HG03521 (cell line): ENCODE data around the gene MYO18B.

Source experiments
- ATAC-seq: cut with Tn5 transposase; IDR thresholded peaks from one replicate; pipeline ENCODE4 v1.9.1; 2021; ENCODE audit warnings: mild to moderate bottlenecking, moderate library complexity; ENCODE audit not compliant: unreplicated experiment

The MYO18B gene

DNA sequence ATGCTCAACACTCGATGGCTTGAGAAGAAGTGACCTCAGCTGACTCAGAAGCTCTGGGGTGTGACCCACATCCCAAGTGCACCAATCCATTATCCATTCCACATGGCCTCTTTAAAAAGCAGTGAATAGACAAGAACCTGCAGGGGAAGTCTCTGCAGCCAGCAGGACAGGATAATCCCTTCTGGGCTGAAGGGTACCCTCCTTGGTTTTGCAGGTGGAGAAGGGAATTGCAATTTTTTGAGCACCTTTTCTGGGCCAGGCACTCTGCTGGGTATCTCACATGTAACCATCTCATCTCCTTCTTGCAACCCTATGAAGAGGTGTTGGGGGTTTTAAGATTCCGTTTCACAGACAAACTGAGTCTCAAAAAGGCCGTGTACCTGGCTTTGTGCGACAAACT, 76.6 kb downstream of the MYO18B start:
- ATAC-seq: no peak

DNA sequence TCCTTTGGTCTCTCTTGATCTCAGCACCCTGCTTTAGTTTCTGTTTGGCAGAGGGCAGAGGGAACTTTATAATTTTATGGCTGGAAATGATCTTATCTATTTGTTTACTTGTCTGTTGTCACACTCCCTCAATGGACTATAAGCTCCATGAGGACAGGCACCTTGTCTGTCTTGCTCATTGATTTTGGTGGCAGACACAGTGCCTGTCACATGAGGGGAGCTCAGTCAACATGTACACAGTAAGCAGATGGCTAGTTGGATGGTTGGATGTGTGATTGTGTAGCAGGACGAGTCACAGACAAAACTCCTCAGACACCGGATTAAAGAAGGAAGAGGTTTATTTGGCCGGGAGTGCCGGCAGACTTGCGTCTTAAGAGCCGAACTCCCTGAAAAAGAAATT, 80.4 kb downstream of the MYO18B start:
- ATAC-seq: no peak

DNA sequence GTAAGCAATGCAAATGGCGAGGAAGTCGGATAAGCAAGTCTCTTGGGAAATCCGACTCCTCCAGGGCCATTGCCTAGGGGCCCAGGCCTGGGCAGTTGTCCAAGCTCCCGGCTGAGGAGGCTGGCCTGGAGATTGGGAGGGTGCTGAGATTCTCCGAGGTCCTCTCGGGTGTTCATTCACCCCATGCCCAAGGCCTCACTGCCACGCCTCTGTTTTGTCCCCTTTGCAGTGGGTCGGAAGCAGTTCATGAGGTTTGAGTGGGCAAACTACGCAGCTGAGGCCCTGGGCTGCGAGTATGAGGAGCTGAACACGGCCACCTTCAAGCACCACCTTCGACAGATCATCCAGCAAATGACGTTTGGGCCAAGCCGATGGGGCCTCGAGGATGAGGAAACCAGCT, 81.3 kb downstream of the MYO18B start:
- no peak for ATAC-seq

GRCh38 chr22:25824828-25825423, 82.9 kb downstream of the MYO18B start:
- no peak for ATAC-seq

DNA sequence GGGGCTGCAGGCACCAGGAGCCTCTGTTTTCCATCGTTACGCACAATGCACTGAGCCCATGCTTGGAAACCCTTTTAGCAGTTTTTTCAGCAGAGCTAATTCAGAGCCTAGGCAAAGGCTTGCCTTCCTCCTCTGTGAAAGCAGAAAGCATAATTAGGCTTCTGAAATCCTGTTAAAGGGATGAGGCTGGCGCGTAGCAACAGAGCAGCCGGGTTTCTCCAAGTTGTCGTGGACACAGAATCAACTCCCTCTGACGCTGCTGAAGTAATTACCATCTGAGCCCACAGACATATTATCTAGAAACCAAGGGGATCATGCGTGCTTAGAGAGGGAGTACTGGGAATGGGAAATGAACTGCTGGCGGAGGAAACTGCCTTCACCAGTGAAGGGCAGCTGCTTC, 85.4 kb downstream of the MYO18B start:
- no peak for ATAC-seq

DNA sequence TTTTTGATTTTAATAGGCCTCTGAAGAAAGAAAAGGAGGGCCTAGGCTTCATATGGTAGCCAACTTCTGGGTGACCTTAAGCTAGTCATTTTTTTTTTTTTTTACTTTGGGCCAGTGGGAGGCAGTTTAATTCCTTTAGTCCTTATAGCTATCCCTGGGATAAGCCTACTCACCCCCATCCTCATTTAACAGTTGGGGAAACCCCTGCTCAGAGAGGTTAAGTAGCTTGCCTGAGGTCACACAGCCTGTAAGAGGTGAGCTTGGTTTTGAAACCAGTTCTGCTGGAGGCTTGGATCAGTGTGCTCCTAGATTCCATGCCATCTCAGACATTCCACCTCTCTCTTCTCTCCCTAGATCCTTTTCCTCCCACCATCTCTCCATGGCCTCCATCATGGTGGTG, 86.4 kb downstream of the MYO18B start:
- no peak for ATAC-seq

GRCh38 chr22:25829237-25829636, 87.2 kb downstream of the MYO18B start:
- ATAC-seq: no peak

DNA sequence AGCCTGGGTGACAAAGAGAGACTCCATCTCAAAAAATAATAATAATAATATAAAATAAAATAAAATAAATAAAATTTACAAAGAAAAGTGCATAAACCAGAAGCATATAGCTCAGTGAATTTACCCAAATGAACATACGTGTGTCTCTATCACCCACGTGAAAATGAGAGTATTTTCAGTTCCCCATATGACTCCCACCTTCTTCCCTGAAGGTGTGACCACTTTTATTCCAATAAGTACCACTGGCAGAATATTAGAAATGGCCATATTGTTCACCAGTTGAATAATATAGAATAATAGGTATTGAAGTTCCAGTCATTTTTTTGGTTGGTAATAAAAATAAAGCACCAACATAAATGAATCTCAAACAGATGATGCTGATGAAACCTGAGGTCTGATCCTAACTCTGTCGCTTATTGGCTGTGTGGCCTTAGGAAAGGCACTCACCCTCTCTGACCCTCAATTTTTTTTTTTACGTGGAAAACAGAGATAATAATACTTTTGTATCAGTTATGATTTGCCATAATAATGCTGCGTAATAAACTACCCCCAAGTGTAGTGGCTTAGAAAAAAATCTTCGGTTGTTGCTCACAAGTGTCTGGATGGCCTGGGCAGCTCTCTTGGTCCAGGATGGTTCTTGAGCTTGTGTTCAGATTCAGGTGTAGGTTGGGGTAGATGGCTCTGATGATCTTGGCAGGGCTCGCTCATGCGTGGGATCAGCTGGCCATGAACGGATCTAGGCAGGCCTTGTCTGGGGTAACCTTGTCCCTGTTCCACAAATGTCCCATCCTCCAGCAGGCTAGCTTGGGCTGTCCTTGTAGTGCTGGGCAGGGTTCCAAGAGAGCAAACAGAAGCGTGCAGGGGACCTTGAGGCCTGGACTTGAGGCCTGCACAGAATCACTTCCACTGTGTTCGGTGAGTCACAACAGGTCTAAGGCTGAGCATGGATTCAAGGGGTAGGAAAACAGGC, 88.1 kb downstream of the MYO18B start:
- ATAC-seq: no peak

- ATAC-seq: no peak
These were observed 91.1 kb downstream of the MYO18B start for GRCh38 chr22:25833091-25833490.

- ATAC-seq: no peak
These were observed 91.7 kb downstream of the MYO18B start for GRCh38 chr22:25833676-25834075.

DNA sequence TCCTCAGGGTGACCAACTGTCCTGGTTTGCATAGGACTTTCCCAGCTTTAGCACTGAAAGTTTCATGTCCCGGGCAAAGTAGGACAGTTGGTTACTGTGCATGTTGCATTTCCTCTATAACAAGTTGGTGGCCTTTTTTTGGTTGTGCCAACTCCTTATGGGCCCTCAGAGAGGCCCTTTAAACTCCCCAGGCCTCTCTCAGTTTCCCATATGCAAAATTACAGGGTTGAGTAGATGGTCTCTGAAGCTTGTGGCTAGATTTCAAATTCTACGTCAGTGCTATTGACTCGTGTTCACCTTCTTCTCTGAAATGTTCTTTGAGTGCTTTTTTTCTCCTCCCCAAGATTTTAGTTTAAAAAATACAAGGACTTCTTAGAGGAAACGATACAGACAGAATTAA, 92.5 kb downstream of the MYO18B start:
- no peak for ATAC-seq

DNA sequence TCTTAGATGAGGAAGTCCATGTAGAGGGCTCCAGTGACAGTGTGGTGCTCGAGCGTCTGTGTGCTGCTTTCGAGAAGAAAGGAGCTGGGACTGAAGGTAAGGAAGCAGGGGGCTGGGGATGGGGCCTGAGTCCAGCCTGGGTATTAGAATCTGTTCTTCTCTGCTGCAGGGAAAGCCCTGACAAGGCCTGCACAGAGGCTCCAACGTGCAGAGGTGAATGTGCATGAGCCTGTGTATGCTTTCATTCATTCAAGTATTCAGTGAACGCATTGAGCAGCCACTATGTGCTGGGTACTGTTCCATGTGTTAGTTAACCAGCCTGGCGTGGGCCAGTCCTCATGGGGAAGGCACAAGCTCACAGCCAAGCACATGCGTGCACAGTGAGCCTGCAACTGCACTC, 93.4 kb downstream of the MYO18B start:
- ATAC-seq: no peak

DNA sequence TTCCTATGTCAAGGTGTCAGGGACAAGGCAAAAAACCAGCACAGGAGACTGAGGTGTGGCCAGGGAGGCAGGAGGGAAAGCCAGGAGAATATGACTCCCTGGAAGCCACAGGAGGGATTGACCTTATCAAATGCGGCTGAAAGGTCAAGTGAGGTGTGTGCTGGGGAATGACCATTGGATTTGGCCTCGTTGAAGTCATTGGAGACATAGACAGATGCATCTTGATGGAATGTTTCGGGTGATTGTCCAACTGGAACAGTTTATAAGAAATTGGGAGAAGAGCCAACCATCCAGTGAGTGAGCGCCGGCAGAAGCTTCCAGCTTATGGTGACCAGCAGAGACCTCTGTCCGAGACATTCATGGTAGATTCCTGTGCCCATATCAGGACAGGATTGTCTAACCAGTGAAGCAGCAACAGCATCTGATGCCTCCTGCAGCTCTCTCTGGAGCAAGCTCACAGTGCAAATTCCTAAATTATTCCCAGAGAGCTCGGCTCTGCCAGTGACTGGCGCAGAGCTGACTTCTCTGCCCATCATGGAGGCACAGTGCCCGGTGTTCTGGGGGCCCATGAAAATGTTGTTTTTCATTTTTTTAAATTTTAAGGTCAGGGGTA, 95.4 kb downstream of the MYO18B start:
- ATAC-seq: no peak

GRCh38 chr22:25838960-25839741, 97.2 kb downstream of the MYO18B start:
- no peak for ATAC-seq

DNA sequence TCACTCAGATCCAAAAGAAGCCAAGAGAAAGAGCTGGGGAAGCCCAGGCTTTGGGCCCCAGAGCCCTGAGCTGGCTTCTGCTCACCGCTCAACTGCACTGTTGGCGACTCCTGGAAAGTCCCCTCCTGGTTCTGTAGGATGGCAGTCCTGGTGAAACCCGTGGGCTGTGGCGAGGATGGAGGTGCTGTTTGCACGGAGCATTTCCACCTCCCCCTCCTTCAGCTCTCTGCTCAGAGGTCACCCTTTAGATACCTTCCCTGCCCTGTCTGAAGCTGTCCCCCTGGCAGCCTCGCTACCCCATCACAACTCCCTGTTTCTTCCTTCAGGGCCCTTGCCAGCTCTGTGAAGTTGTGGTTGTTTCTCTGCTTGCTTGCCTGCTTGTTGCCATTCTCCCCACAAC, 97.8 kb downstream of the MYO18B start:
- ATAC-seq: no peak

DNA sequence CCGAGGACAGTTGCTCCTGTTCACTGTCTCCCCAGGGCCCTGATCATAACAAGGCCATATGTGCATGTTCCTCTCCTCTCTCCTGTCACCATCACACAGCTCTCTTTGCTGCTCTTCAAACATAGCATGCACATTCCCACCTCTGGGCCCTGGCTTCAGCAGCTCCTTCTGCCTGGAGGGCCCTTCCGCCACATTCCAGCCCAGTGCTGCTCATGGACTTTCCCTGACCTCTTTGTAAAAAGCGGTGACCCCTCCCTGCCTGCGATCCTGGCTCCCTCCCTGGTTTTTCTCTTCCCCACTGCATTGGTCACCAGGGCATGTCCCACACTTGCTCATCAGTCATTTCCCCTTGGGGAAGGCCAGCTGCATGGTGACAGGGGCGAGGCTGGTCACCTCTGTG, 98.2 kb downstream of the MYO18B start:
- ATAC-seq: no peak

- ATAC-seq: no peak
These were observed 98.9 kb downstream of the MYO18B start for GRCh38 chr22:25840891-25841290.

GRCh38 chr22:25841775-25842174, 99.8 kb downstream of the MYO18B start:
- no peak for ATAC-seq

DNA sequence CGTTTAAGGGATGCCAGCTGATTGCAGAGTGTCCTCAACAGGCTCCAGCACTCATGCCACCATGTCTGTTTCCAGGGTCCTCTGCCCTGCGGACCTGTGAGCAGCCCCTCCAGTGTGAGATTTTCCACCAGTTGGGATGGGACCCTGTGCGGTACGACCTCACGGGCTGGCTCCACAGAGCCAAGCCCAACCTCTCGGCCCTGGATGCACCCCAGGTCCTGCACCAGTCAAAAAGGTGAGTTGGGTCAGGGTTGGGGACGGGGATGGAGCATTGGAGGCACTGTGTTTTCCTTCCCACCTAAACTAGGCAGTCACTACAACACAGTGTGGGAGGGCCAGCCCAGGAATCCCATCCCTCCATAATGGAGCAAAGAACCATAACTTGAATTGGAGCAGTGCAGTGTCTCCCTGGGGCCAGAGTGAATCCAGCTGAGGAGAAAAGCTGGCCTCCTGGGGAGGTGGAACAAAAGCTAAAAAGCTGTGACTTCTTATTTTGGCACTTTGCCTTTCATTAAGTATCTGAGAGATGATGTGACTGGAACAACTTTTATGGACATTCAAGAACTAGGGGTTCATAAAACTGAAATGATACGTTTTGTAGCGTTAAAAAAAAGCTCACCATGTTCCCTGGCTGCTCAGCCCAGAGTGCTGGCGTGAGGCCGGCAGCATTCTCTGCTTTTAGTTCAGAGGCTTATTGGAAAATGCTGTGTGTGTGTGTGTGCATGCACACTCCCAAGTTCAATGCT, 101.8 kb downstream of the MYO18B start:
- ATAC-seq: no peak

GRCh38 chr22:25844601-25845000, 102.6 kb downstream of the MYO18B start:
- no peak for ATAC-seq
